ENCODE data around the gene FOXO6. TPM values are rescaled to one million over a fixed set of nuclear protein-coding genes. Genes with fewer than 3 reads are reported as not detected.

FOXO6 gene
- total RNA-seq, 1 donor from 2014 or later = 11.7 TPM

DNA sequence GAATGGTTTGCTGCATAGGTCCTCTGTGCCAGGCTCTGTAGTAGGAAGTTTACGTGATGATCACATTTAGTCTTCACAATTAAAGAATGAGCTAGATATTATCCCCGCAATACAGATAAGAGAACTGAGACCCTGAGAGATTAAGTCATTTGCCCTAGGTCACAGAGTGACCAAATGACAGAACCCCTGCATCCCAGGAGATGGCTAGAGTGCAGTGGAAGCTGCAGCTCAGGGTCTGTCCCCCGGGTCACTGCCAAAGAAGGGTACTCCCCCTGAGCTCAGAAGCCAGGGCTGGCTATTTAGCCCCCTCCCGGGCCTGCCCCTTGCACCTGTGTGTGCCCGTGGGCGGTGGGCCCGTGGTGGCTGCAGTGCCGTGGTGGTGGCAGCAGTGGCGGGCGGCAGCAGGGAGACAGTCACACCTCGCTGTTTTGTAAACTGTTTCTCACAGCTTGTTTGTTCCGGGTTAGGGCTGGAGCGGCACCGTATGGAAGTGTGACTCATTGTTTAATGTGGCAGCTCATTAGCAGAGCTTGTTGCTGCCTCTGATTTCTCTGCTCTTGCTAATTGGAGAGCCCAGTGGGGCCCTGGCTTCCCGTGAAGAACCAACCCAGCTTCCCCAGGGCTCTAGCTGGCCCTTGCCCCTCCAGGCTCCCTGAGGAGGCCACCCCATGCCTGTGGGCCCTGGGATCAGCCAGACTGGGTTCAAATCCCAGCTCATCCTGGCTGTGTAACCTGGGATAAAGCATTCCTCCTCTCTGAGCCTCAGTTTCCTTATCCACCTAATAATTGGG lies 19.3 kb upstream of the FOXO6 start:
- TF ChIP-seq, protein P1, sequence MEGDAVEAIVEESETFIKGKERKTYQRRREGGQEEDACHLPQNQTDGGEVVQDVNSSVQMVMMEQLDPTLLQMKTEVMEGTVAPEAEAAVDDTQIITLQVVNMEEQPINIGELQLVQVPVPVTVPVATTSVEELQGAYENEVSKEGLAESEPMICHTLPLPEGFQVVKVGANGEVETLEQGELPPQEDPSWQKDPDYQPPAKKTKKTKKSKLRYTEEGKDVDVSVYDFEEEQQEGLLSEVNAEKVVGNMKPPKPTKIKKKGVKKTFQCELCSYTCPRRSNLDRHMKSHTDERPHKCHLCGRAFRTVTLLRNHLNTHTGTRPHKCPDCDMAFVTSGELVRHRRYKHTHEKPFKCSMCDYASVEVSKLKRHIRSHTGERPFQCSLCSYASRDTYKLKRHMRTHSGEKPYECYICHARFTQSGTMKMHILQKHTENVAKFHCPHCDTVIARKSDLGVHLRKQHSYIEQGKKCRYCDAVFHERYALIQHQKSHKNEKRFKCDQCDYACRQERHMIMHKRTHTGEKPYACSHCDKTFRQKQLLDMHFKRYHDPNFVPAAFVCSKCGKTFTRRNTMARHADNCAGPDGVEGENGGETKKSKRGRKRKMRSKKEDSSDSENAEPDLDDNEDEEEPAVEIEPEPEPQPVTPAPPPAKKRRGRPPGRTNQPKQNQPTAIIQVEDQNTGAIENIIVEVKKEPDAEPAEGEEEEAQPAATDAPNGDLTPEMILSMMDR (IDR thresholded peaks at IDR 0.05; ENCODE audit: partially characterized antibody, unreplicated experiment) = no peak
- no peak overlapping the region for H3K27ac Mint-ChIP-seq (ENCODE audit: unreplicated experiment)
- no peak for DNase-seq

DNA sequence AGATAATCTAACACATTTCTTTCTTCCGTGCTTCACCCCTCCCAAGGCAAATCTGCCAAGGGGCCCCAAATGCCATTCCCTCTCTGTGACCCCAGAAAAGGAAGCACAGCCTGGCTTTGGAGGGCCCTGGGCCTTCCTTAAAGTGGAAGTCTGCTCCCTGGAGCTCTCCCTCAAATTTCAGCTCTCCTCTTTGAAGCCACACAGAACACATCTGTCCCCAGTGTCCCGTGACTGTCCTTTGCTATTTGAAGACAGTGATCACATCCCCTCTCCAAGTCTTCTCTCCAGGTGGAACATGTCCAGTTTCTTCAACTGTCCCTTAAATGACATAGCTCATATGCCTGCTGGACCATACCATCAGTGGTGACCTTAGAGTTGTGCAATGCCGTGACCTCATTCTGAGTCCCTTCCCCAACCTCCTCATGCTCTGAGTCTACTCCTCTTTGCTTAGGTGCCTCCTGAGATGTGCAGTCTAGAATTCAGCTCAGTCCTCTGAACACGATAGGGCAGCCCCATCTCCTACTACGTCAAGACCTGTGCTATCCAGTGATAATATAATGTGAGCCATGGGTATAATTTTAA lies 18.4 kb upstream of the FOXO6 start:
- H3K4me3 Mint-ChIP-seq (ENCODE audit: unreplicated experiment) = no peak overlapping the region
- H3K4me1 Mint-ChIP-seq (ENCODE audit: low read depth, unreplicated experiment) = no peaks in the 10 kb centered on the region
- H3K9me3 Mint-ChIP-seq (ENCODE audit: unreplicated experiment) = peaks cover 6% of the 10 kb centered on the region
- TF ChIP-seq, protein P1 (IDR thresholded peaks at IDR 0.05; ENCODE audit: partially characterized antibody, unreplicated experiment) = no peak
- H3K36me3 Mint-ChIP-seq (ENCODE audit: unreplicated experiment) = peaks cover 5% of the 10 kb centered on the region
- H3K27me3 Mint-ChIP-seq (ENCODE audit: unreplicated experiment) = peaks cover 8% of the 10 kb centered on the region
- DNase-seq = no peak
- no peak overlapping the region for H3K27ac Mint-ChIP-seq (ENCODE audit: unreplicated experiment)

More for the DNA sequence above, 19.3 kb upstream of the FOXO6 start:
- H3K27me3 Mint-ChIP-seq (ENCODE audit: unreplicated experiment) = peaks cover 8% of the 10 kb centered on the region
- no peak overlapping the region for H3K4me3 Mint-ChIP-seq (ENCODE audit: unreplicated experiment)
- no peaks in the 10 kb centered on the region for H3K4me1 Mint-ChIP-seq (ENCODE audit: low read depth, unreplicated experiment)
- peaks cover 5% of the 10 kb centered on the region for H3K36me3 Mint-ChIP-seq (ENCODE audit: unreplicated experiment)
- H3K9me3 Mint-ChIP-seq (ENCODE audit: unreplicated experiment) = peaks cover 6% of the 10 kb centered on the region

DNA sequence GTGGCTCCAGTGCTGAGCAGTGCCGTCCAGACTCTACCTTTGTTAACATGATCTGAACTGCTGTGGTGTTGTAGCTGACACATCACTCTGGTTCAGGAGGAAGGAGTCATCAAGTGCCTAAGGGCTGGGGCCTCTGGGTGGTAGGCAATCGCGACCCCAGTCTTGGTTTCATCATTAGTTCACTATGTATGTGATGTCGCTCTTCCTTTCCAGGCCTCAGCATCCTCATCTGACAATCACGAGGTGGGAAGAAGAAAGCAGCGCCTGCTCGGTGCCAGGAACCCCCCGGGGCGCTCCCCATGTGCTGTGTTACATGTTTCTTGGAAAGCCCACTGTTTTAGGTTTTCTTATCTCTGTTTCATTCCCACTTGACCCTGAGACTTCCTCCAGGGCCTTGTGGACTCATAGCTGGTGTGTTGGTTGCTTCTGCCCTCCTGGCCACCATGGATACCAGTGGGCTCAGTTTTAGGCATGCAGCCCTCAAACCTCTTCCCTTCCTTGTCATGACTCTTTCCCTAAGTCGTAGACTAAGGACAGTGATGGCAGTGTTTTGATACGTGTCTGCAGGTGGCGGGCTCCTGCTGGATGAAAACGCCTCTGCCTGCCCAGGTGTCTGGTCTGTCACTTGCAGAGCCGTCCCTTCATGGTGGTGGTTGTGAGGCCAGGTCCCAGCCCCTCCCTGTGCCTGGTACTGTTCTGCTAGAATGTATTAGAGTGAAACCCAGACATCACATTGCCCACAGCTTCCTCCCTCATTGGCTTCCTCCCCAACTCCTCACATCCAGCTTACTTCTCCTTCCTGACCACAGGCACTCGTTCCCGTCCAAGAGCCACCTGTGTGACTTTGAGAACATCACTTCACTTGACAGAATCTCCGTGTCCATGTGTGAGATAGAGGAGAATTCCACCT lies 17.2 kb upstream of the FOXO6 start:
- TF ChIP-seq, protein P1 (IDR thresholded peaks at IDR 0.05; ENCODE audit: partially characterized antibody, unreplicated experiment) = no peak
- H3K4me3 Mint-ChIP-seq (ENCODE audit: unreplicated experiment) = no peak overlapping the region
- peaks cover 3% of the 10 kb centered on the region for H3K9me3 Mint-ChIP-seq (ENCODE audit: unreplicated experiment)
- no peaks in the 10 kb centered on the region for H3K36me3 Mint-ChIP-seq (ENCODE audit: unreplicated experiment)
- H3K27me3 Mint-ChIP-seq (ENCODE audit: unreplicated experiment) = peaks cover 8% of the 10 kb centered on the region
- H3K27ac Mint-ChIP-seq (ENCODE audit: unreplicated experiment) = no peak overlapping the region
- DNase-seq = no peak
- no peaks in the 10 kb centered on the region for H3K4me1 Mint-ChIP-seq (ENCODE audit: low read depth, unreplicated experiment)

DNA sequence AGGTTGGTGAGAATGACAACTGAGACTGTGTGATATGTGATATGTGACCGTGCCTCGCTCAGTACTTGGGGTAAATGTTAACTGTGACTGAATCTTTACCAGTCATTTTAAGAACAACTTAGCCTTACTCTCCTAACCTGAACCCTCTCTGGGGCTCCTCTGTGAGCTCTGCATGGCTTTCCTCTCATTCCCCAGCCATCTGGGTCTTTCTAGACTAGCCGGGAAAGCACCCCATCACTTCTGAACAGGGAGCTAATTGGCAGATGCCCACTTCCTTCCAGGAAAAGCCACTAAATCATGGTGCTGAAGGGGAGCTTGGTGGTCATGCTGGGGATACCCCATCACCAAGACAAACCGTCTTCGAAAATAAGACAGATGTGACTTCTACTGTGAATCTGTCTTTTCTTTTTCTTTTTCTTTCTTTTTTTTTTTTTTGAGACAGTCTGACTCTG lies 16.5 kb upstream of the FOXO6 start:
- H3K9me3 Mint-ChIP-seq (ENCODE audit: unreplicated experiment) = peaks cover 3% of the 10 kb centered on the region
- H3K4me3 Mint-ChIP-seq (ENCODE audit: unreplicated experiment) = no peak overlapping the region
- H3K4me1 Mint-ChIP-seq (ENCODE audit: low read depth, unreplicated experiment) = no peaks in the 10 kb centered on the region
- H3K36me3 Mint-ChIP-seq (ENCODE audit: unreplicated experiment) = no peaks in the 10 kb centered on the region
- H3K27ac Mint-ChIP-seq (ENCODE audit: unreplicated experiment) = no peak overlapping the region
- H3K27me3 Mint-ChIP-seq (ENCODE audit: unreplicated experiment) = peaks cover 11% of the 10 kb centered on the region
- no peak for DNase-seq
- TF ChIP-seq, protein P1 (IDR thresholded peaks at IDR 0.05; ENCODE audit: partially characterized antibody, unreplicated experiment) = no peak
